GM21526 (cell line): Measurements from ENCODE around the gene HOXB7.

Experiments
- ATAC-seq: cut with Tn5 transposase; IDR thresholded peaks from one replicate; pipeline ENCODE4 v1.9.1; 2021; ENCODE audit warnings: moderate library complexity; ENCODE audit not compliant: unreplicated experiment, low FRiP score

Gene HOXB7

GRCh38 chr17:48624544-48625494, 14.0 kb upstream of the HOXB7 start:
- ATAC-seq: no peak

GRCh38 chr17:48624118-48624517, 13.3 kb upstream of the HOXB7 start:
- ATAC-seq: no peak

- ATAC-seq: no peak
Measured at GRCh38 chr17:48623583-48623982, 12.8 kb upstream of the HOXB7 start.

- ATAC-seq: no peak
Measured at GRCh38 chr17:48622857-48623256, 12.0 kb upstream of the HOXB7 start.

GRCh38 chr17:48621410-48622392, 10.9 kb upstream of the HOXB7 start:
- no peak for ATAC-seq

GRCh38 chr17:48620461-48621139, 9.8 kb upstream of the HOXB7 start:
- ATAC-seq: no peak

- ATAC-seq: no peak
Measured at GRCh38 chr17:48619826-48620449, 9.1 kb upstream of the HOXB7 start.

GRCh38 chr17:48618256-48618896, 7.6 kb upstream of the HOXB7 start:
- ATAC-seq: no peak

- no peak for ATAC-seq
Measured at GRCh38 chr17:48617471-48618255, 6.8 kb upstream of the HOXB7 start.

- ATAC-seq: no peak
Measured at GRCh38 chr17:48616717-48617470, 6.1 kb upstream of the HOXB7 start.

- ATAC-seq: no peak
Measured at GRCh38 chr17:48615963-48616716, 5.3 kb upstream of the HOXB7 start.

GRCh38 chr17:48615047-48615962, 4.5 kb upstream of the HOXB7 start, which contains the start of gene HOXB8:
Gene HOXB8 (minus strand): TSS chr17:48615292. CDS start chr17:48614704, 588 bp downstream.
- ATAC-seq: no peak

- no peak for ATAC-seq
Measured at GRCh38 chr17:48613862-48614694, 3.3 kb upstream of the HOXB7 start.

- no peak for ATAC-seq
Measured at GRCh38 chr17:48612854-48613691, 2.3 kb upstream of the HOXB7 start.

- no peak for ATAC-seq
Measured at GRCh38 chr17:48612456-48612853, 1.6 kb upstream of the HOXB7 start.
